Aorta (tissue), 5 donors: ENCODE data around the gene SPATA32. TPM values are rescaled to one million over a fixed set of nuclear protein-coding genes. Genes with fewer than 3 reads are reported as not detected.
"Not testable (repeated sequence)": the region's sequence is repeated elsewhere in the genome, so short reads cannot be mapped to it uniquely, and the experiment has no call there.

Experiments used
- ATAC-seq: fragments of 200-7000 bp; cut with Tn5 transposase; one replicate; pipeline ENCODE4 v1.9.1; 2022; ENCODE audit warnings: moderate library complexity; ENCODE audit not compliant: low FRiP score
- DNase-seq, 2 donors: peaks; one replicate each; pipeline ENCODE4 v3.0.0-alpha.2; 2020
- H3K27ac ChIP-seq, 2 donors: one replicate each; pipeline ENCODE4 v1.5.1; 2013; ENCODE audit warnings: low read length in 2 of 2, mild to moderate bottlenecking in 2 of 2, moderate library complexity in 2 of 2, control low read depth in 1 of 2, inconsistent platforms in 1 of 2, low read depth in 1 of 2
- H3K27me3 ChIP-seq, 2 donors: one replicate each; pipeline ENCODE4 v1.6.1; 2013; ENCODE audit warnings: control low read depth in 1 of 2, low read length in 1 of 2, mild to moderate bottlenecking in 1 of 2, moderate library complexity in 1 of 2; ENCODE audit not compliant: insufficient read depth in 2 of 2, control insufficient read depth in 1 of 2
- H3K36me3 ChIP-seq, 2 donors: one replicate each; pipeline ENCODE4 v1.6.1; 2013; ENCODE audit warnings: control low read depth in 1 of 2, low read length in 1 of 2, mild to moderate bottlenecking in 1 of 2; ENCODE audit not compliant: insufficient read depth in 2 of 2, control insufficient read depth in 1 of 2
- H3K4me1 ChIP-seq, 2 donors: one replicate each; pipeline ENCODE4 v1.6.1; 2013; ENCODE audit warnings: low read length in 2 of 2, control low read depth in 1 of 2, mild to moderate bottlenecking in 1 of 2, moderate library complexity in 1 of 2; ENCODE audit not compliant: insufficient read depth in 2 of 2, control insufficient read depth in 1 of 2
- H3K4me3 ChIP-seq, 2 donors: one replicate each; pipeline ENCODE4 v1.5.1; 2013; ENCODE audit warnings: low read length in 2 of 2, control low read depth in 1 of 2, mild to moderate bottlenecking in 1 of 2
- H3K9me3 ChIP-seq: one replicate; pipeline ENCODE4 v1.6.1; 2013; ENCODE audit warnings: mild to moderate bottlenecking, low read length; ENCODE audit not compliant: control insufficient read depth
- WGBS, 2 donors: extraction: QIAGEN DNeasy Blood & Tissue Kit; methylation state at CpG; one replicate each; pipeline ENCODE4 v1.1.7; 2013; 5-methylcytosine and 5-hydroxymethylcytosine counted together
- intact Hi-C, 2 donors: fragments of 100-400 bp; cut with DNase I; formaldehyde crosslinking; loops; one replicate each; pipeline versions ENCODE4 v1.14.2 to v1.15.0; 2022
- polyA plus RNA-seq, 2 donors: library from polyadenylated mRNA; stranded (reverse); fragments of 200-250 nt; gene quantifications; one replicate each; pipeline ENCODE4 v1.2.3, GENCODE V29; 2013
- total RNA-seq, 2 donors: library from RNA; stranded (reverse); fragmentation: NEBNext Ultra II Directional; extraction: Animal tissue kit (Norgen Biotek cat#: 25700); gene quantifications; one replicate each; pipeline ENCODE4 v1.2.1, GENCODE V29; 2021
- donor health status: healthy with polysubstance abuse.
- donor health status: Bipolar disorder and iron deficiency.
- donor health status: DM: no; HTN: no; CAD: no.
- donor health status: DM: no; HTN: no; CAD: no.
- donor health status: DM: yes; HTN: yes; CAD: no.

SPATA32 gene
- total and polyA plus RNA-seq, 4 donors: not detected

DNA sequence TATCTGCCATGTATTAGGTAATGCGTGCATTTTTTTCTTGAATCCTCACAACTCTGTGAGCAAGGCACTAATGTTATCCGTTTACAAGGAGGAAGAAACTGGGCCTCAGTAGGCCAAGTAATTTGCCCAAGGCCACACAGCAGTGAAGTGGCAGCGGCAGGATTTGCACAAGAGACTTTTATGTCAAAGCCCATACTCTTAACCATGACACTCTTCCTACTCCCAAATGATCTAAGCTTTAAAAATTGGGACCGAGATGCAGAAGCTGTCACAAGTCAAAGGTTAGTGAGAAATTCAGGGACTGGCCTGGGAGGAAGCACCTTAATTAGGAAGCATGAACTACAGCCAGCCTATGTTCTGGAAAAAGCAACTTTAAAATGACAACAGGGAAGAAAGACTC is 44.2 kb upstream of the SPATA32 start:
- intact Hi-C loops: no loop called here
- Histone ChIP-seq H3K36me3 (peaks cover 0 to 2% of the 10 kb centered on the region in 2 donors), H3K4me1 (peaks cover 2 to 10% of the 10 kb centered on the region in 2 donors), H3K9me3 (no peaks in the 10 kb centered on the region), H3K27me3 (no peaks in the 10 kb centered on the region), H3K27ac (no peak overlapping the region), H3K4me3 (no peak overlapping the region)
- WGBS, 2 donors: 83 to 86% methylated on average over 4 of the region's 4 CpGs
- ATAC-seq: no peak
- DNase-seq: no peak

- DNase-seq (no peak), ATAC-seq (no peak)
- intact Hi-C loops: no loop called here
- Histone ChIP-seq H3K4me1 (peaks cover 2 to 8% of the 10 kb centered on the region in 2 donors), H3K36me3 (peaks cover 0 to 2% of the 10 kb centered on the region in 2 donors), H3K9me3 (no peaks in the 10 kb centered on the region), H3K27me3 (no peaks in the 10 kb centered on the region), H3K27ac (no peak overlapping the region), H3K4me3 (no peak overlapping the region)
- 60 to 75% methylated on average over 3 of the region's 3 CpGs for whole genome bisulfite sequencing, 2 donors
Measured at GRCh38 chr17:45305530-45306087, 43.7 kb upstream of the SPATA32 start.

GRCh38 chr17:45302649-45303173 is 40.8 kb upstream of the SPATA32 start:
- peaks cover under 1 to 2% of the 10 kb centered on the region in 2 donors for H3K4me1 ChIP-seq
- no peaks in the 10 kb centered on the region for H3K27me3 ChIP-seq
- ATAC-seq (no peak), DNase-seq (peak in 1 of 2 donors; percentile 42)
- peaks cover 0 to 2% of the 10 kb centered on the region in 2 donors for H3K36me3 ChIP-seq
- no peaks in the 10 kb centered on the region for H3K9me3 ChIP-seq
- H3K27ac ChIP-seq: peak overlapping the region in 1 of 2 donors; percentile 21
- intact Hi-C loops: no loop called here
- WGBS, 2 donors: 68 to 75% methylated on average over 10 of the region's 10 CpGs
- H3K4me3 ChIP-seq: no peak overlapping the region

DNA sequence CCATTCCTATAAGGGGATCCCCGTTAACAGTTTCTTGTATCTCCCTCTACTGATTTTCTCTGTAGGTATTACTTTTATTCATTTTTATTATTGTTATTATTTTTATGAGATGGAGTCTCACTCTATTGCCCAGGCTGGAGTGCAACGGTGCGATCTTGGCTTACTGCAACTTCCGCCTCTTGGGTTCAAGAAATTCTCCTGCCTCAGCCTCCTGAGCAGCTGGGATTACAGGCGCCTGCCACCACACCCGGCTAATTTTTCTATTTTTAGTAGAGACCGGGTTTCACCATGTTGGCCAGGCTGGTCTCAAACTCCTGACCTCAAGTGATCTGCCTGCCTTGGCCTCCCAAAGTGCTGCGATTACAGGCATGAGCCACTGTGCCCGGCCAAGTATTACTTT is 40.3 kb upstream of the SPATA32 start:
- H3K4me1 ChIP-seq, DNase-seq, H3K9me3 ChIP-seq, H3K27ac ChIP-seq, H3K4me3 ChIP-seq, intact Hi-C loops, H3K36me3 ChIP-seq, H3K27me3 ChIP-seq, ATAC-seq: not testable (repeated sequence)
- WGBS, 2 donors: 45 to 47% methylated on average over 9 of the region's 9 CpGs

DNA sequence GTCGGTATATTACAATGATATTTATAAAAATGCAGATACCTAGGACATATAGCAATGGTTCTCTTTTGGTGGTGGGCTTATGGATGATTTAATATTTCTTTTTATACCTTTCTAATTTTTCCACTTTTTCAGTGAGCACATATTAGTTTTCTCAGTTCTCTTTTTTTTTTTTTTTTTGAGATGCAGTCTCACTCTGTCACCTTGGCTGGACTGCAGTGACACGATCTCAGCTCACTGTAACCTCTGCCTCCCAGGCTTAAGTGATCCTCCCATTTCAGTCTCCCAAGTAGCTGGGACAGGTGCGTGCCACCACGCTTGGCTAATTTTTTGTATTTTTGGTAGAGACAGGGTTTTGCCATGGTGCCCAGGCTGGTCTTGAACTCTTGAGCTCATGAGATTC is 39.8 kb upstream of the SPATA32 start:
- ATAC-seq (no peak), DNase-seq (no peak)
- intact Hi-C loops: no loop called here
- Histone ChIP-seq H3K27me3 (no peaks in the 10 kb centered on the region), H3K27ac (no peak overlapping the region), H3K36me3 (peaks cover 0 to 2% of the 10 kb centered on the region in 2 donors), H3K4me1 (no peaks in the 10 kb centered on the region), H3K4me3 (no peak overlapping the region), H3K9me3 (no peaks in the 10 kb centered on the region)
- 95 to 98% methylated on average over 4 of the region's 4 CpGs for WGBS, 2 donors

DNA sequence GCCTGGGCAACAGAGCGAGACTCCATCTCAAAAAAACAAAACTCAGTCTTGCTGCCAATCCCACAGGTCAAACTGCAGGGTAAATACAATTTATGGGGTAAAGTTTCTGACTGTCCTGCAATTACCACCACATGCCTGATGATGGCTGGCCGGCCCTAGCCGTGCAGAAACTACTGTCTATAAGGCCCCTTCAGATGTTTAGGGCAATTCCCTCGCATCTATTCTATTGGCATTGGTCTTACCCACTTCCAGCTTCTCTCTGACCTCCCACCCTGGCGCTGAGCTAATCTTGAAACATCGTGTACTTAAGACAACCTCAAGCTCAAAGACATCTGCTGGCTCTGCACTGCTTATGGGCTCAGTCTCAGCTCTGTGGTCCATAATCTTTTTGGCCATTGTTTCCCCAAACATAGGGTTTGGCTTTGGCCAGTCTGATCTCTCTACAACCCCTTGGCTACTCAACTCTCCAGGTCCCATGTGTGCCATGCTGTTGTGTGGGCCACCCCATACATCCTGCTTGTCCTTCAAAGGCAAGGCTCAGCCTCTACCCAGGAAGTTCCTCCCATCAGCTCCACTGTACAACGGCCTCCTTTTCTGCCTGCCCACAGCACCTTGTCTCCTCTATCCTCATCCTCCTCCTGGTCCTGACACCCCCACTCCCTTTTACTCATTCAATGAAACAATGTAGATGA is 38.3 kb upstream of the SPATA32 start:
- ATAC-seq (no peak), DNase-seq (no peak)
- Histone ChIP-seq H3K9me3 (no peaks in the 10 kb centered on the region), H3K27ac (no peak overlapping the region), H3K27me3 (no peaks in the 10 kb centered on the region), H3K36me3 (peaks cover 0 to 2% of the 10 kb centered on the region in 2 donors), H3K4me1 (peaks cover 0 to 6% of the 10 kb centered on the region in 2 donors), H3K4me3 (no peak overlapping the region)
- intact Hi-C loops: no loop called here
- 88 to 91% methylated on average over 7 of the region's 7 CpGs for WGBS, 2 donors

- WGBS, 2 donors: 74 to 85% methylated on average over 2 of the region's 2 CpGs
- Histone ChIP-seq H3K27me3 (no peaks in the 10 kb centered on the region), H3K4me3 (no peak overlapping the region), H3K27ac (no peak overlapping the region), H3K4me1 (peaks cover 2 to 6% of the 10 kb centered on the region in 2 donors), H3K9me3 (no peaks in the 10 kb centered on the region), H3K36me3 (no peaks in the 10 kb centered on the region)
- ATAC-seq (no peak), DNase-seq (peak in 1 of 2 donors; percentile 61)
- intact Hi-C loops: no loop called here
Measured at GRCh38 chr17:45299361-45299760, 37.5 kb upstream of the SPATA32 start.

GRCh38 chr17:45298546-45299285 is 36.8 kb upstream of the SPATA32 start:
- H3K27ac ChIP-seq: no peak overlapping the region
- H3K27me3 ChIP-seq: no peaks in the 10 kb centered on the region
- peaks cover 7 to 8% of the 10 kb centered on the region in 2 donors for H3K4me1 ChIP-seq
- no peaks in the 10 kb centered on the region for H3K9me3 ChIP-seq
- DNase-seq (no peak), ATAC-seq (no peak)
- no peak overlapping the region for H3K4me3 ChIP-seq
- WGBS, 2 donors: 88 to 95% methylated on average over 8 of the region's 8 CpGs
- no peaks in the 10 kb centered on the region for H3K36me3 ChIP-seq
- intact Hi-C loops: no loop called here
